Measurements from ENCODE around the gene UGT2B17.
"Not testable (repeated sequence)": the region's sequence is repeated elsewhere in the genome, so short reads cannot be mapped to it uniquely, and the experiment has no call there.

GRCh38 chr4:68575636-68576035 lies 486 bp downstream of the UGT2B17 start:
- not testable (repeated sequence) for TF ChIP-seq EP300 (IDR thresholded peaks at IDR 0.05; ENCODE audit: borderline replicate concordance in 1 of 2, low read depth in 1 of 2, low read length in 1 of 2); FOXM1 (IDR thresholded peaks at IDR 0.05; ENCODE audit: low read depth); POLR2AphosphoS5 (IDR thresholded peaks at IDR 0.05; ENCODE audit: low read depth, low read length); ELF1 (IDR thresholded peaks at IDR 0.05); TAF1 (IDR thresholded peaks at IDR 0.05; ENCODE audit: borderline replicate concordance, low read depth, low read length); TEAD4 (IDR thresholded peaks at IDR 0.05; ENCODE audit: borderline replicate concordance, insufficient read depth); CHD2 (IDR thresholded peaks at IDR 0.05; ENCODE audit: low read length, partially characterized antibody); MXI1 (IDR thresholded peaks at IDR 0.05; ENCODE audit: low read depth, low read length); NFIC (IDR thresholded peaks at IDR 0.05; ENCODE audit: borderline replicate concordance); YY1 (IDR thresholded peaks at IDR 0.05; ENCODE audit: low read depth)
- TF ChIP-seq, protein P1, sequence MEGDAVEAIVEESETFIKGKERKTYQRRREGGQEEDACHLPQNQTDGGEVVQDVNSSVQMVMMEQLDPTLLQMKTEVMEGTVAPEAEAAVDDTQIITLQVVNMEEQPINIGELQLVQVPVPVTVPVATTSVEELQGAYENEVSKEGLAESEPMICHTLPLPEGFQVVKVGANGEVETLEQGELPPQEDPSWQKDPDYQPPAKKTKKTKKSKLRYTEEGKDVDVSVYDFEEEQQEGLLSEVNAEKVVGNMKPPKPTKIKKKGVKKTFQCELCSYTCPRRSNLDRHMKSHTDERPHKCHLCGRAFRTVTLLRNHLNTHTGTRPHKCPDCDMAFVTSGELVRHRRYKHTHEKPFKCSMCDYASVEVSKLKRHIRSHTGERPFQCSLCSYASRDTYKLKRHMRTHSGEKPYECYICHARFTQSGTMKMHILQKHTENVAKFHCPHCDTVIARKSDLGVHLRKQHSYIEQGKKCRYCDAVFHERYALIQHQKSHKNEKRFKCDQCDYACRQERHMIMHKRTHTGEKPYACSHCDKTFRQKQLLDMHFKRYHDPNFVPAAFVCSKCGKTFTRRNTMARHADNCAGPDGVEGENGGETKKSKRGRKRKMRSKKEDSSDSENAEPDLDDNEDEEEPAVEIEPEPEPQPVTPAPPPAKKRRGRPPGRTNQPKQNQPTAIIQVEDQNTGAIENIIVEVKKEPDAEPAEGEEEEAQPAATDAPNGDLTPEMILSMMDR (IDR thresholded peaks at IDR 0.05): not testable (repeated sequence)
- TF ChIP-seq, protein P2, sequence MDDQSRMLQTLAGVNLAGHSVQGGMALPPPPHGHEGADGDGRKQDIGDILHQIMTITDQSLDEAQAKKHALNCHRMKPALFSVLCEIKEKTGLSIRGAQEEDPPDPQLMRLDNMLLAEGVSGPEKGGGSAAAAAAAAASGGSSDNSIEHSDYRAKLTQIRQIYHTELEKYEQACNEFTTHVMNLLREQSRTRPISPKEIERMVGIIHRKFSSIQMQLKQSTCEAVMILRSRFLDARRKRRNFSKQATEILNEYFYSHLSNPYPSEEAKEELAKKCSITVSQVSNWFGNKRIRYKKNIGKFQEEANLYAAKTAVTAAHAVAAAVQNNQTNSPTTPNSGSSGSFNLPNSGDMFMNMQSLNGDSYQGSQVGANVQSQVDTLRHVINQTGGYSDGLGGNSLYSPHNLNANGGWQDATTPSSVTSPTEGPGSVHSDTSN (IDR thresholded peaks at IDR 0.05): not testable (repeated sequence)

Measured in SK-N-SH (cell line).